GM19043 (cell line): ENCODE results near the gene FARS2.

Experiments used
- ATAC-seq: cut with Tn5 transposase; IDR thresholded peaks from one replicate; pipeline ENCODE4 v1.9.1; 2021; ENCODE audit warnings: low read depth; ENCODE audit not compliant: unreplicated experiment

Gene FARS2

DNA sequence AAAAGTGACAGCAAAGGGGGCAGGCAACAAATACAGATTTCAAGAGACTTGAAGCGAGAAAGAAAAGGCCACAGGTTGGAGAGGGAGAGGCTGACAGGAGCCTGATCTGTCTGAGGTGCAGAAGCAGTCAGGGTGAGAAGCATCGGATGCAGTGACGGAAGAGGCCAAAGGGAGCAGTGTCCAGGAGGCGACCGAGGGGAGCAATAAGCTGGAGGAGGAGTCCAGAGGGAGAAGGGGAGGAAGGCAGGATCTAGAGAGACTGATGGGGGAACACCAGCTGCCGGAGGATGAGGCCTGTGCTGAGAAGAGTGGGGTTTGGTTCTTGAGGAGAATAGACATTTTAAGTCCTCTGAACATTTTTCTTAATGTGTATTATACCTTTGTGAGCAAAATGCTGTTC is 23.8 kb downstream of the FARS2 start:
- ATAC-seq, result no peak

DNA sequence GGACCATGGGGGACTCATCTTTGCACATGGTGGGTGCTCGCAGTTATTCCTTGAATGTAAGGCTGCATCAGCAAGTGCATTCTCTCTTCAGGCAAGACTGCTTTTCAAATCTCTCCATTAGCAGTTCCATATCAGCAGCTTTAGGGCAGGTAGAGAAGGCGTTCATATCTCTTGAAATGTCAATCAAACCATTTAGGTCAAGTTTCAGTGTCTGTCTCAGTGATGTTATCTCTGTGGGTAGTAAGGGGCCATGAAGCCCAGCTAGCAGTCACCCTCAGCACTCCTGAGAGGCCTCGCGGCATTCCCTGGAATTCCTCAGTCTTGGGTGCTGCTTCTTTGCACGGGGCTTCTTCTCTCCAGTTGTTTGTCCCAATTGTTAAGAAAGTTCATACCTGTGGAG is 24.2 kb downstream of the FARS2 start:
- no peak for ATAC-seq

DNA sequence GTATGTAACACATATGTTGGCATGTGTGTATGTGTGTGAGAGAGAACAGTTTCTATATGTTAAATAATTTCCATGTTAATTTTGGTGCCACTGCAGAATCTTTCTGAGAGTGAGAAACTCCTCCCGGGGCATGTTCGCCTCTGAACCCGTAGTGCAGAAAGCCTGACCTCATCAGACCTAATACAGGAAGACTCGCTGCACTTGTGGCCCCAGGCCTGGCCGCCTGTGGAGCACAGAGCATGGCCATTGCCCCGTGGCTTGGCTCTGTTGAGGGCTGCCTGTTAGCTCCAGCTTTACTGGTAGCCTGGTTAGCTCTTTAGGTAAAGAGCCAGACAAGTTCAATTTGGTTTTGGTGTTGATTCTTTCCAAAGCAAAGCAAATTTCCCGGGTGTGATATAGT is 25.5 kb downstream of the FARS2 start:
- ATAC-seq, result no peak

DNA sequence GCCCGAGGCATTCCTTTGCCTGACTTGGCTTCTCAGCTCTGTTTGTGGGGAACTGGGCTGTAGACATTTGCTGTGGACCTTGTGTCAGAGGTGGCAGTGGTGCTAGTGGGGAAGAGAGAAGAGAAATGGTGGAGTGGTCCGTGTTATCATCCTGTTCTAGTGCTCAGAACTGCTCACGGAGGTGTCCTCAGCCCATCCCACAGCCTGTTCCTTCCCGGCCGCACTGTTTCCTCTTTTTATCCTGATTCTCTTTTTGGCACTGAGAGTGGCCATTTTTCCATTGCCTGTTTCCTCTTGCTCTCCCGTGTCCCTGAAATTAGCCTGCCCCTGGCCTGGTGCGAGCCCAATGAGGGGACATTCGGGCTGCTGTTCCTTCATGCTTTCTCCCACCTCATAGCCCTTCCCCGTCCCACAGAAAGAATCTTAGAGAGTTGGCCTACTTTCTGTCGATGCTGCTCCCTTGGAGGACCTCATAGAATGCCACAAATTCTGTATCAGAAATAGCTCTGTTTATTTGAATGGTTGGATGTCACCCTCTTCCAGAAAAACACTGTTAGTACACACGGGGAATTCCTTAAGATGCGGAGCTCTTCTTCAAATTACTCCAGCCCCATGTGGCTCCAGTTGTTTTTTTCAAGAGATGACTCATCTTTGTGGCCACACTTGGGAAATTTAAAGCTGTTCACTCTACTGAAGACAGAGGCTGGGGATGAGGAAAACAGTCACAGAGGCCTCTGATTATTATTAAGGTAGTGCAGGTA is 26.1 kb downstream of the FARS2 start:
- ATAC-seq, result no peak

DNA sequence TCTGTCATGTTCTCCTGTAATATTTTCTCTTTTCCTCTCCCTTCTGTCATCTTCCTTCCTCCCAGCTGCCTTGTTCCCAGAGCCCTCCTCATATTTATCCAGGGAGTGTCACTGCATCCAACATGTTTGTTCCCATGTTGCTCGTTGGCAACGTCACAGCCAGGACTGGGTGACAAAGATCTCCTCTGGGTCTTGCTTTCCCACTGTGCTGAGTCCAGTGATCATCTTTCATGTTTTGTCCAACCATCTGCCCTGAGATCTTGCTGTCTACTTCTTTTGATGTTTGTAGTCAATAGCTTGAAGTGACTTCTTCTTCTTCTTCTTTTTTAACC is 26.6 kb downstream of the FARS2 start:
- ATAC-seq, result no peak

DNA sequence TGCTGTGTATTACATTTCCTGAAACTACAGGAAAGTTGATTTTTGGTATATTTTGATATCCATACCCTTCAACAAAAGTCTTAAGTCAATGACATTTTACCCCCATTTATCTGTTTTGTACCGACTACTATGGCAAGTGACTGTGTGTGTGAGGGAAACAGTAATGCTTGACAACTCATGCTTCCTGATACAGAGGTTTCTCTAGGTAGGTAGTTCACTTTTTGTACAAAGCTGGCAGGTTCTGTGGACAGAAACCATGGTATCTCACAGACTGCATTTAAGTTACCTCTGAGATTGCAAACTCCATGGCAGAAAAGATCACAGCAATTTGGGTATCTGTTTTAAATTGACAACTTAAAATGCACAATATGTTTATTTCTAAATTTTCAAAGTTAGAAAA is 28.8 kb downstream of the FARS2 start:
- ATAC-seq, result no peak

DNA sequence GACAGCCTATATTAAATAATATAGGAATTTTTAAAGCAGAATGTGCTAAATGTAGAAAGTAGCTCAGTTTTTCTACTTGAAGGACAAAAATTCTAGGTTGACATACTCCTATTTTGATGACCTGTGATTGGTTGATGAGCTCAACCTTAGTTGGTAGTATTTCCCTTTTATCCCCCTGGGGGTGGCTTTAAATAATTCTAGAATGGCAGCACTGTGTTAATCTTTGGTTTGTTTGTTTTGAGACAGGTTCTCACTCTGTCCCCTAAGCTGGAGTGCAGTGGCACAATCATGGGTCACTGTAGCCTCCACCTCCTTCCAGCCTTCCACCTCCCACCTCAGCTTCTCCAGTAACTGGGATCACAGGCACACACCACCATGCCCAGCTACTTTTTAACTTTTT is 29.2 kb downstream of the FARS2 start:
- ATAC-seq, result no peak

DNA sequence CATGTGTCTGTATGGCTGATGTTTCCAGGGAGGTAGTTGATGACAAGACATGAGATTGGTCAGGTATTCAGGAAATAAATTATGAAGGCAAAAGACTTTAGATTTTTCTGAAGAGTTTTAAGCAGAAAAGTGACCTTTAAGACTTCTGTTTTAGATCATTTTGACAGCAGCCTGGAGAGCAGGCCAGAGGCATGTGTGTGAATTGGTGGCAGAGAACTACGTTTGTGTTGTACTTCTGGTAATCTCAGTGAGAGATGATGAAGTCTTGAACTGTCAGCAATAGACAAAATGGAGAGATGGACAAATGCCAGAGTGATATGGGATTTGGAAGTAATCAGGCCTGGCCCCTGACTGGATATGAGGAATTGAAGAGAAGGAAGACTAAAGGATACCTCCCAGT is 30.8 kb downstream of the FARS2 start:
- ATAC-seq, result no peak

DNA sequence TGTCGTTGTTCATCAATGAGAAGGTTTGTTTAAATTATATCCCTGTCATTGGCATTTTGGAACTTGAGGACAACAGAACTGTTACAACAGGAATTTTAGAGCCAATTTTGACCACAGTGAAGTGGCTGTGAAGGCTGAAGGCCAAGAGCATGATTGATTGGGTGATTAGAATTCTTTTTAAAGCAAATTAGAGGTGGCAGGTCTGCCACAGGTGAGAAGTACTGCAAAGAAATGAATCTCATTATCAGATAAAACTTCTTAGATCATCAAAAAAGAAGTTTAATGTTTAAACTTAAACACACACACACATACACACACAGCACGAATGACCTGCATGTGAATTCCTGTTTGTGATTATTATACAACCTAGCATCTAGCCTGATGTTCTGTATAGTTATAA is 32.4 kb downstream of the FARS2 start:
- ATAC-seq, result no peak

DNA sequence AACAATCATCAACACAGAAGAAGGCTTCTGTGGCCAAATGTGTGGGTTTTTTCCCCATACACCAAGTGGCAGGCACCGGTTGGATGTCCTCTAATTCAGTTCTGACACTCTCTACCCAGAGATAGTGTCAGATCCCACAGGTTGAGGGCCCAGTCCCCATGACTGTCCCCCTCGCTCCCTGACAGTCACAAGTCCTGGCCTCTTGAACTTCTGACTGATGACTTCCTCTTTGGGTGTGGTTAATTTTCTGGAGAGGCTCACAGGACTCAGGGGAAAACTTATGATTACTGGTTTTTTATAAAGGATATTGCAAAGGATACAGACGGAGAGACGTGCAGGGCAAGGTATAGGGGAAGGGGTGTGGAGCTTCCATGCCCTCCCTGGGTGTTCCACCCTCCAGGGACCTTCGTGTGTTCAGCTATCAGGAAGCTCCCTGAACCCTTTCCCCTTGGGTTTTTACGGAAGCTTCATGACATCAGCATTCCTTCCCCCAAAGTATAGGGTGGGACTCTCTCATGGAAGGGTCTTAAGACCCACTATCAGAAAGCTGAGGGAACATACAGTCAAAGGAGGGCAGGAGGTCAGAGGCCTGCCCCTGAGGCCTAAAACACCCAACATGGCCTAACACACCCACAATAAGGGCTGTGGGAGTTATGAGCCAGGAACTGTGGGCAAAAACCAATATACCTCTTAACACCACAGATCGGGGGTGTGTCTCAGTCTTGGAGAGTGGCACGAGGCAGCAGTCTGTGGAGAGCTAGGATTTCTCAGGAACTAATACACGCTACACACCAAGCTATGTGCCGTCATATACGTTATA is 33.3 kb downstream of the FARS2 start:
- ATAC-seq, result no peak

DNA sequence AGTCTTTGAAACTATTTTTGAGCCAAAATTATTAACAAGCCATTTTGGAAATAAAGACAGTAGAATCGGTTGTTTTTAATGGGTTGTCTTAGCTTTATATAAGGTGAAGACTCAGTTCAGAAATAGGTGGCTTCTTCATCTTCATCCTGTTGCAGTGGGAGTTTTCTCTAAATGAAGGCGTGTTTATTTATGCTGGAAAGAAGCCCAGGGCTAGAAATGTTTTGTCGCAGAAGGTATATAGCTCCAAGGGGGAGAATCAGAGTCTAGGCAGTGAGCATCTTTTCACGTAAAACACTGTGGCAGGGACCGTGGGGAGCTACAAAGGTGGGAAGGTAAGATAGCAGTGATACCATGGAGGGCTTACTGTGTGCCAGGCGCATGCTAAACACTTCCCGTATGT is 34.3 kb downstream of the FARS2 start:
- ATAC-seq, result no peak

DNA sequence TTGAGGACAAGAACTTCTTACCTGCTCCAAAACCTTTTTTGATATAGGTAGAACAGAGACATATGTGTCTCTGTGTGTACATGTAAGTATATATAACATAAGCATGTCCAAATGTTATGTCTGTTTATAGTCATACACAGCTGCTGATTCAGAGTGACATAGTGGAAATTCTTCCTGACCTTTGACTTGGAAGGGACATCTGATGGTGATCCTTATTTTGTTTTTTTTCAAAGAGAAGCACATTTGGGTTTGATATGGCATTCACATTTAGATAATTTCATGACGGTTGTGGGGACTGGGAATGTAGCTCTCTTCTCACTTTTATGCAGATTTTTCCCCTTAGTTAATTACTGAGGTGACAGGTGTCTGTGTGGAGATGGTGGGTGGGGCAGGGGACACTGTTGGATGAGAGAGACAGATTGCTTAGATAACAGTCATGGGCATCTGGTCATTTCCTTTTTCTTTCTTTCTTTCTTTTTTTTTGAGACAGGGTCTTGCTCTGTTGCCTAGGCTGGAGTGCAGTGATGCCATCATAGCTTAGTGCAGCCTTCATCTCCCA is 39.0 kb downstream of the FARS2 start:
- no peak for ATAC-seq

DNA sequence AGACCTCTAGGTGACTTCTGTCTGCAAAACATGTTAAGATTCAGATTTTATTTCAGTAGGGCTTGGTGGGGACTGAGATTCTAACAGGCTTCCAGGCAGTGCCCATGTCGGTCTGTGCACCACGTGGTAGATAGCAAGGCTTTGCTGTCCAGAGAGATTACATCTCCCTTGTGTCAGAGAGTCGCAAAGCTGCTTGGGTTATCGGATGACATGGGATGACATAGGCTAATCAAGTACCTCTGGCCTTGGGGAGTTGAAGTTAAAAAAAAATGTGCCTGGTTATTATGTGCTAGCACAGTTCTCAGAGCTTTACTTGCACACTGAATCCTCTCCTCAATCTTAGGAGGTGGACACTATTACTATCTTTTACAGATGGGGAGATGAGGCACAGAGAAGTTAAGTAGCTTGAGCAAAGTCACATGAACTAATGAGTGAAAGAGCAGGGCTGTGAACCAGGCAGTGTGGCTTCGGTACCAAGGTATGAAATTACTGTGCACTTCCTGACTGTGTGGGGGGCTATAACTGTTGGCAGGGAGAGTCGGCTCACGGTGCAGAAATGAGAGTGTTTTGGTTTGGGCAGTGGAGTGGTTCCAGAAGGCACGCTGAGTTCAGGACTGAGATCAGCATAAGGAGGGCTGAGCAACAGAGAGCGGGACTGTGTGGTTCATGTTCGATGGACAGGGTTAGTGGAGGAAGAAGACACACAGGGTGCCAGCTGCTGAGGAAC is 41.1 kb downstream of the FARS2 start:
- ATAC-seq, result peak; percentile 80

DNA sequence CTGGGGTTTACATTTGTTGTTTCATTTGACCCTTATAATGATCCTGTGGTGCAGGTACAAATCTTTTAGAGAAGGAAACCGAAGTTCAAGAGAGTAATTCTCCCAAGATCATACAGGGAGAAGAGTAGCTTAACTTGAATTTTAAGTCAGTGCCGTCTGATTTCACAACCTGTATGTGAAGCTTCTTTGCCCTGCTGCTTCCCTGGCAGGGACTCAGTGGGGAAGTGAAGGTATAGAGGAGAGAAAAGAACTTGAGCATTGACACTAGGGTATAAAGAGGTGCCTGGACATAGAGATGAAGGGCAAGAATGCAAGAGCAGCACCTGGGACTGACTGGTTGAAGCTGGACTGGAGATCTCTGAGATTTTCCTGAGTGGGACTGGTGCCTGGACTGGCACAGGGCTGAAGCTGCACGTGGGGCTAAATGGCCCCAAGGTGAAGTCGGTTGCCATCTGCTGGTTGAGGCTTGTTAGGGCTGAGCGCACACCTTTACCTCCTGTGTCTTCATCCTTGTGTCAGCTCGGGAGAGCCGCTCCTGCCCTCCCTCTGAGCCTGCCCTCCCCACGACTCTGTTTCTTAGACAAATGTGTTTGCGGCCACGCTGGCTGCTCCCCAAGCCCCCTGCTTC is 41.8 kb downstream of the FARS2 start:
- ATAC-seq, result peak; percentile 69

DNA sequence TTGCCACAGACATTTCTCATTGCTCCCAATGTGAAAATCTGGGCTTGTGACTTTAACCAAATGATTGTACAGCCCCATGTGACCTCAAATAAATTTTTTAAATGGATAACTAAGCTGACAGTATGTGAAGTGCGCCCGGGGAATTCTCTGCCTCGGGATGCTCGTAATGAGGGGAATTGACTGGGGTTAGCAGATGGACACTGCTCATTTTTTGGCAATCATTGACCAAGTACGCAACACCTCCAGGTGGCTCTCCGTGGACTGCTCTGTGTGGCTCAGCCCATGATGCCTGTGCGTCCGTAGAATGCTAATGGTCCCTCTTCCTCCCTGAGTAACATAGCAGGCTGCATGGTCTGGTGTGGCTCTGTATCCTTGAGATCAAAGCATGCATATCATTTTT is 42.4 kb downstream of the FARS2 start:
- no peak for ATAC-seq

DNA sequence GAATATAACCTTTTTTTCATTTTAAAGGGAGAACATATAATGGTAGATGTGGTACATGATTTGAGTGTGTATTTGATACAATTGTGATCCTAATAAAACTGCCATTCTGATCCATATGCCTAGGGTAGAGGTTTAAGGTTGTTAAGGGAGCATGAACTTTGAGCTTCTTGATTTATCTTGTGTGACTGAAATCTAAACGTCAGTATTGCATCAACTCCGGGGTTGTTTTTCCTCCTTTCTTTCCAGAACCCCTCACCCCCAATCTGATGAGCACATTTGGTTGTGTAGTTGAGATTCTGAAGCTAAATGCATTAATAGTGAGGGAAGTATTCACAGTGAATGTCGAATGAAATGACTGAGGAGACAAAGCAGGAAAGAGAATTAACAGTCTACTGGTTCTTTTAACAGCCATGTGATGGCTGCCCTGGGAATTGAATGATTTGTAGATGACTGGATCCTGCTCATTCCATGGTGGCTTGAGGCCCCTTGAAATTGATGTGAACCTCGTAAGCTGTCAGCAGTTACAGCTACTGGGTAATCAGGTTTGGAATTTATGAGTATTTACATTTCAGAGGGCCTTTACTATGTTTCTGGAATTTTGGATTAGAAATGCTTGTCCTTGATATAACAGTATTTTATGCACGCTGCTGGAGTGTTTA is 44.8 kb downstream of the FARS2 start:
- ATAC-seq, result no peak

DNA sequence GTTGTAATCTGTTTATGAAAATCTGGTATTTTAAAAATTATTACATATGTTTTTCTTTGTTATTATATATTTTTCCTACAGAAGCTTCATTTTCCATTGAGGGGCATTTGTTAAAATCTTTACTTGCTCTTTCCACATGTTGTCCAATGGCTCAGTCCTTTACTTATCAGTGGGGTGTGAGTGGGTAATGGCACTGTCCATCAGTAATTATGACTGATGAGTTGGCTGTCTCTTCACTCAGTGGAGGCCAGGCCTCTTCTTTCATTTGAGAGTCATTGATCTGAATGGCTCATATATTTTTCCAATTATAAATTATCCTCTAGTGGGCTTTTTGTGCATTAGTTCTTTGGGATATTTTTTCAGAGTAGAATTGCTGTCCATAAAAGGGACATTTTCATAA is 45.7 kb downstream of the FARS2 start:
- no peak for ATAC-seq

DNA sequence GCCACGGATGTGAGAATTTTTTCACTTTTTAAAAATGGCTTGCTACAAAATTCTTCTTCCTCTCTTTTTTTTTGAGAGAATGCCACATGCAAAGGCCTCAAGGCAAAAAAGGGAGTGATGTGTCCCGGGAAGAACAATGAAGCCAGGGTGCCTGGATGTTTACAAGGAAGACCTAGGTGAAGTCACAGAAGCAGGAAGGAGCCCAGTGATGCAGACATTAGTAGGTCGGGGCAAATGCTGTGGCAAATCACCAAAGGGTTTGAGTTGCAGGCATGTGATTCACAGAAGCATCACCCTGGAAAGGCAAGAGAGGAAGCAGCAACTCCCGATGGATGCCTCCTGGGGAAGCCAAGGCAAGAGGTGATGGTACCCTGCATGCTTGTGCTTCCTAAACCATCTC is 46.8 kb downstream of the FARS2 start:
- no peak for ATAC-seq

DNA sequence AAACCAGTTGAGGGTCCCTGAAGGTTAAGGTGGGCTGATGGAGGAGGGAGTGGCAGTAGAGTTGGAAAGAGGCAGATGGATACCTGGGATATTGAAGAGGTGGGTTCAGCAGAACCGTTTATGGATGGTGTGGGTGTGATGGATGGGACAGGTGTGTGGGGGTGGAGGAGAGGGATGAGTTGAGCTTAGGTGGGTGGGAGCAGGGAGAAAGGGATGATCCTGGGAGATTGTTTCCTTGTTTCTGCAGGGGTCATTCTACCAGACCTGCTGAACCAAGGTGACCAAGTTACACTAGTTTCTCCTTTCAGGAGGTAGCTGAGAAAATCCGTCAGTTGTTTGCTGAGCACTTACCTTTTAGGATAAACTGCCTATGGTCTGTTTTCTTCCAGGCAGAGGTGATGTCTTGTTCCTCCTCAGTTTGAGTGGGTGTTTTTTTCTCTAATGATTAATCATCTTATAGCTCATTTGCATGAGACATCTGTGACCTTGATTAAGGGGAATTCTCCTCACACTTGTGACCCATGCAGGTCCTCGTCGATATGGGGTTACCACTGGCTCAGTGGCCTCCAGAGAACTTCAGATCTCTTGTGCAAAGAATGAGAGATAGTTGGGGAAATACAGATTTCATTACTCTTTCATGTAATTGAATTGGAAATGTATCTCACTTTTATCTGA is 53.0 kb downstream of the FARS2 start:
- ATAC-seq, result peak; percentile 72

DNA sequence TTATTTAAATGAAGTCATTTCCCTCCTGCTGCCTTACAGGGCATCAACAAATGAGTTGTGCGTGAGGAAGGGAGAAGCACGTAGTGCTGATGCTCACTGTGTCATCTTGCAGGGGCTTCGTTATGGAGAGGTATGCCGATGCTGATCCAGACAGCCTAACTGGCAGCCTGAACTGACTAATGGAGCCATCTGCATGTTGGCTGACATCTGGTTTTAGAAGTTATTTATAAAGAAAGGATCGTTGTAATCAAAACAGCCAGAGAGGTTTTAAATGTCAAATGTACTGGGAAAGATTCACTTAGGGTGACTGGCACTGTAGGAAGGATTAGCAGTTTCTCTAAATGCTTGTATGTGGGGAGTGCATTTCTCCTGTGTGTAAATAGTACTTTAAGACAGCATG is 54.6 kb downstream of the FARS2 start:
- no peak for ATAC-seq
